ENCODE measurements around the gene RAD52.

DNA sequence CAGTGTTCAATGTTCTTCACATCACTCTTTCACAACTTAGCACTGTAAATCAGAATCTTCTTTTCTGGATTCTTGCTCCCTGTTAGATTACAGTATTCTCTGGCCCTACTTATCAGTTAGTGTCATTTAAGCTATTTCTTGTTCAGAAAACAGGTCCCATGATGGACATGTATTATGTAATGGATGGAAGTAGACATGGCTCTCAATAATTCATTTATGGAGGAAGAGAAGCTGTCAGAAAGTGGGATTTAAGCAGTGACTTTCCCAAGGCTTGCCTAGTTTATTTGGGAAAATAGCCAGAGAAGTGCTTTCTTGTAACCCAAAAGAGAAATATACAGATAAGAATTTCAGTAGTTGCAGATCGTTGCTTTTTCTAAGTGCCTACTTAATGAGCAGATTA lies 43.2 kb upstream of the RAD52 start:
- TF ChIP-seq, protein P1, sequence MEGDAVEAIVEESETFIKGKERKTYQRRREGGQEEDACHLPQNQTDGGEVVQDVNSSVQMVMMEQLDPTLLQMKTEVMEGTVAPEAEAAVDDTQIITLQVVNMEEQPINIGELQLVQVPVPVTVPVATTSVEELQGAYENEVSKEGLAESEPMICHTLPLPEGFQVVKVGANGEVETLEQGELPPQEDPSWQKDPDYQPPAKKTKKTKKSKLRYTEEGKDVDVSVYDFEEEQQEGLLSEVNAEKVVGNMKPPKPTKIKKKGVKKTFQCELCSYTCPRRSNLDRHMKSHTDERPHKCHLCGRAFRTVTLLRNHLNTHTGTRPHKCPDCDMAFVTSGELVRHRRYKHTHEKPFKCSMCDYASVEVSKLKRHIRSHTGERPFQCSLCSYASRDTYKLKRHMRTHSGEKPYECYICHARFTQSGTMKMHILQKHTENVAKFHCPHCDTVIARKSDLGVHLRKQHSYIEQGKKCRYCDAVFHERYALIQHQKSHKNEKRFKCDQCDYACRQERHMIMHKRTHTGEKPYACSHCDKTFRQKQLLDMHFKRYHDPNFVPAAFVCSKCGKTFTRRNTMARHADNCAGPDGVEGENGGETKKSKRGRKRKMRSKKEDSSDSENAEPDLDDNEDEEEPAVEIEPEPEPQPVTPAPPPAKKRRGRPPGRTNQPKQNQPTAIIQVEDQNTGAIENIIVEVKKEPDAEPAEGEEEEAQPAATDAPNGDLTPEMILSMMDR (IDR thresholded peaks at IDR 0.05) = no peak
- no peak for TF ChIP-seq POLR2A (IDR thresholded peaks at IDR 0.05)
